ENCODE measurements around the gene FAM20A.

The FAM20A gene

DNA sequence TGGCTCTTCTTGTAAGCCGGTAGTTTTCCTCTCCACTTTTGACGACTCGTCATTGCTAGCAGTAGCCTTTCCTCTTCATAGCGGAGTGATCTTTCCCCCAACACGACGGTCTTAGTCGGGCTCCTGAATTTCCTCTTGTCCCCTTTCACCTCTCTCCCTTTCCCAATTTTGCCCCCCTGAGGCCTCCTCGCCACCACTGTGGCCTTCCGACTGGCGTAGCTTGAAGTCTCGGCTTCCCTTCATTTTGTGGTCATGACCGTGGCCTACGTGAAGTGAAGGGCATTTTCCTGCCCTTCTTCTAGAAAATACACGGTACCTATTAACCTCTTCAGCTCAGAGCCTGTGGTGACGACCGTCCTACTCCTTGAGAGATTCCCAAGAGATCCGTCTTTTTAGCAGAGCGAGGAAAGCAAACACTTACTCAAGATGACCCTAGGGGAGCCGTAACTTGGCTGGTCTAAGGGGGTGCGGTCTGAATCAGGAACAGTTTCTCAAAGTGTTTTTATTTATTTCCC is 88.2 kb downstream of the FAM20A start:
- ATAC-seq (ENCODE audit: insufficient read depth, low read depth) (peak; percentile 1; the same call in 1 of the 3 replicates), DNase-seq (no peak)
- Histone ChIP-seq H3K4me2 (ENCODE audit: insufficient read depth, low read length) (peak overlapping the region; percentile 96), H2AFZ (ENCODE audit: low read depth, low read length) (peak overlapping the region; percentile 98), H3K79me2 (ENCODE audit: insufficient read depth, low read length) (peaks cover 37% of the 10 kb centered on the region), H3K4me3 (ENCODE audit: low read depth in 1 of 2, low read length in 2 of 2) (peak overlapping the region; percentile 39 to 80), H3K4me1 (ENCODE audit: insufficient read depth, low read length) (peaks cover 38% of the 10 kb centered on the region), H3K9me3 (ENCODE audit: insufficient read depth, low read length, severe bottlenecking) (no peaks in the 10 kb centered on the region), H3K27ac (ENCODE audit: low read length) (peak overlapping the region; percentile 68), H3K9ac (ENCODE audit: low read depth, low read length) (peak overlapping the region; percentile 70), H4K20me1 (ENCODE audit: insufficient read depth, low read length) (peaks cover 10% of the 10 kb centered on the region; the same call in 1 of the 2 replicates), H3K27me3 (ENCODE audit: insufficient read depth, low read length, poor library complexity) (no peaks in the 10 kb centered on the region), H3K36me3 (ENCODE audit: insufficient read depth, low read length) (peaks cover 32% of the 10 kb centered on the region)
- no peak for TF ChIP-seq EZH2 (IDR thresholded peaks at IDR 0.05; ENCODE audit: borderline replicate concordance, low read depth, low read length, severe bottlenecking)
- TF ChIP-seq, protein P1, sequence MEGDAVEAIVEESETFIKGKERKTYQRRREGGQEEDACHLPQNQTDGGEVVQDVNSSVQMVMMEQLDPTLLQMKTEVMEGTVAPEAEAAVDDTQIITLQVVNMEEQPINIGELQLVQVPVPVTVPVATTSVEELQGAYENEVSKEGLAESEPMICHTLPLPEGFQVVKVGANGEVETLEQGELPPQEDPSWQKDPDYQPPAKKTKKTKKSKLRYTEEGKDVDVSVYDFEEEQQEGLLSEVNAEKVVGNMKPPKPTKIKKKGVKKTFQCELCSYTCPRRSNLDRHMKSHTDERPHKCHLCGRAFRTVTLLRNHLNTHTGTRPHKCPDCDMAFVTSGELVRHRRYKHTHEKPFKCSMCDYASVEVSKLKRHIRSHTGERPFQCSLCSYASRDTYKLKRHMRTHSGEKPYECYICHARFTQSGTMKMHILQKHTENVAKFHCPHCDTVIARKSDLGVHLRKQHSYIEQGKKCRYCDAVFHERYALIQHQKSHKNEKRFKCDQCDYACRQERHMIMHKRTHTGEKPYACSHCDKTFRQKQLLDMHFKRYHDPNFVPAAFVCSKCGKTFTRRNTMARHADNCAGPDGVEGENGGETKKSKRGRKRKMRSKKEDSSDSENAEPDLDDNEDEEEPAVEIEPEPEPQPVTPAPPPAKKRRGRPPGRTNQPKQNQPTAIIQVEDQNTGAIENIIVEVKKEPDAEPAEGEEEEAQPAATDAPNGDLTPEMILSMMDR (IDR thresholded peaks at IDR 0.05; ENCODE audit: borderline replicate concordance, extremely low read depth, low read length, poor library complexity, severe bottlenecking) = no peak

DNA sequence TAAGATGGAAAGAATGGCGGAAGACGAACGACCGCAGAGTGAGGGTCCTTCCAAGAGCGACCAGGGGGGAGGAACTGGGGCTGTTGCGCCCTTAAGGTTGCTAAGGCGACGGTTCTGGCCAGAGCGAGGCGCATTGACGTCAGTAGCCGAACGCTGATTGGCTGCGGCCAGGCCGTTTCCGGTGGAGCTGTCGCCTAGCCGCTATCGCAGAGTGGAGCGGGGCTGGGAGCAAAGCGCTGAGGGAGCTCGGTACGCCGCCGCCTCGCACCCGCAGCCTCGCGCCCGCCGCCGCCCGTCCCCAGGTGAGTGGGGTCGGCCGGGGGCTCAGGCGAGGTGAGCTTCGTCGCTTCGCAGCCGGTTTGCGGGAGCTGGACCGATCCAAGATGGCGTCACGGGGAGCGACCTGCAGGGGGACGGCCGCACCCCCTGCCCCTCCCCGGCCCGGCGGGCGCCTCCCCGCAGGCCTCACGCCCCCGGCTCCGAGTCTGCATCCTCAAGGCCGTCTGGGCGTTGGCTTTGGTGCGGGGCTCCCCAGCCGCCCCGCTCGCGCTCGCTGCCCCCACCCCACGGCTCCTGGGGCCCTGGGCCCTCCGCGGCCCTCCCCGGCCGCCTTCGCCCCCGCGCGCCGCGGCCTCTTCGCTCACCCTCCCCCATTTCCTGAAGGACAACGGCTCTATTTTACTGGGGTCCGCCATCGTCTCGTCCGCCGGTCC is 88.8 kb downstream of the FAM20A start, which contains the start of gene PRKAR1A:
Gene PRKAR1A, plus strand, starts transcription at position 184 of the 713 bp plus-strand sequence. CDS start 2,970 bp downstream, outside the sequence.
- peak; percentile 92 for ATAC-seq (ENCODE audit: insufficient read depth, low read depth)
- no peak for TF ChIP-seq EZH2 (IDR thresholded peaks at IDR 0.05; ENCODE audit: borderline replicate concordance, low read depth, low read length, severe bottlenecking)
- TF ChIP-seq, protein P1 (IDR thresholded peaks at IDR 0.05; ENCODE audit: borderline replicate concordance, extremely low read depth, low read length, poor library complexity, severe bottlenecking) = no peak
- Histone ChIP-seq H4K20me1 (ENCODE audit: insufficient read depth, low read length) (peaks cover 10% of the 10 kb centered on the region; the same call in 1 of the 2 replicates), H3K27me3 (ENCODE audit: insufficient read depth, low read length, poor library complexity) (no peaks in the 10 kb centered on the region), H3K36me3 (ENCODE audit: insufficient read depth, low read length) (peaks cover 26% of the 10 kb centered on the region), H3K79me2 (ENCODE audit: insufficient read depth, low read length) (peaks cover 37% of the 10 kb centered on the region), H3K4me1 (ENCODE audit: insufficient read depth, low read length) (peaks cover 38% of the 10 kb centered on the region), H3K9ac (ENCODE audit: low read depth, low read length) (peak within 1 kb of the TSS; percentile 70), H3K9me3 (ENCODE audit: insufficient read depth, low read length, severe bottlenecking) (no peaks in the 10 kb centered on the region), H3K4me3 (ENCODE audit: low read depth in 1 of 2, low read length in 2 of 2) (peak within 1 kb of the TSS; percentile 39 to 80), H3K4me2 (ENCODE audit: insufficient read depth, low read length) (peak within 1 kb of the TSS; percentile 96), H3K27ac (ENCODE audit: low read length) (peak within 1 kb of the TSS; percentile 68), H2AFZ (ENCODE audit: low read depth, low read length) (peak within 1 kb of the TSS; percentile 98)
- DNase-seq = peak; percentile 89

DNA sequence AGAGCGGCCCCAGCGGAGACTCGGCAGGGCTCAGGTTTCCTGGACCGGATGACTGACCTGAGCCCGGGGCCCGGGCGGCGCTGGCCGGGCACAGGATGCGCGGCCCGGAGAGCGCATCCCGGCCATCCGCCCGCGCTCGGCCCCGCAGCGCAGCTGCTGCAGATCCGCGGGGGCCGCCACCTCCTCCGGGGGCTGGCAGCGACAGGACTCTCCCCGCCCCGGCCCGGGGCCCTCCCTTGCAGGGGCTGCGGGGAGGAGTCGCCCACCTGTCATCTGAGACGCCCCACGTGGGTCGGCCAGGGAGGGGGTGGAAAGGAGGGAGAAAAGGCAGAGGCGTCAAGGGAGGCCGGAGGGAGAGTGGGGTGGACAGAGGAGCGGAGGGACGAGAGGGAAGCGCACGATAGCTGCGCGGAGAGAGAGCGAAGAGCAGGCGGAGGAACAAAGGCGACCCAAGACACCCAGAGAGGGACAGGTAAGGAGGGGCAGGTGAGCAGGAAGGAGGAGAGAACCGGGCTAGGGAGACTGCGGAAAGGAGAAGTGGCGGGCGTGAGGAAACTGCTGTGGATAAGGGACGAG is 89.4 kb downstream of the FAM20A start:
- DNase-seq (peak; percentile 74), ATAC-seq (ENCODE audit: insufficient read depth, low read depth) (peak; percentile 62)
- Histone ChIP-seq H3K4me2 (ENCODE audit: insufficient read depth, low read length) (peak overlapping the region; percentile 96), H3K27ac (ENCODE audit: low read length) (peak overlapping the region; percentile 68), H3K79me2 (ENCODE audit: insufficient read depth, low read length) (peaks cover 35% of the 10 kb centered on the region), H4K20me1 (ENCODE audit: insufficient read depth, low read length) (peaks cover 10% of the 10 kb centered on the region; the same call in 1 of the 2 replicates), H3K9ac (ENCODE audit: low read depth, low read length) (peak overlapping the region; percentile 70), H3K4me3 (ENCODE audit: low read depth in 1 of 2, low read length in 2 of 2) (peak overlapping the region; percentile 39 to 80), H3K36me3 (ENCODE audit: insufficient read depth, low read length) (peaks cover 19% of the 10 kb centered on the region), H2AFZ (ENCODE audit: low read depth, low read length) (peak overlapping the region; percentile 98), H3K9me3 (ENCODE audit: insufficient read depth, low read length, severe bottlenecking) (no peaks in the 10 kb centered on the region), H3K27me3 (ENCODE audit: insufficient read depth, low read length, poor library complexity) (no peaks in the 10 kb centered on the region), H3K4me1 (ENCODE audit: insufficient read depth, low read length) (peaks cover 38% of the 10 kb centered on the region)
- no peak for TF ChIP-seq EZH2 (IDR thresholded peaks at IDR 0.05; ENCODE audit: borderline replicate concordance, low read depth, low read length, severe bottlenecking)
- TF ChIP-seq, protein P1 (IDR thresholded peaks at IDR 0.05; ENCODE audit: borderline replicate concordance, extremely low read depth, low read length, poor library complexity, severe bottlenecking) = no peak

All from DND-41 (cell line).